ENCODE measurements around the gene BDH2. TPM values are rescaled to one million over a fixed set of nuclear protein-coding genes. Genes with fewer than 3 reads are reported as not detected.

BDH2 gene
- total RNA-seq, 4 donors from 2014 or later = 13.8 to 54.0 (median 31.9) TPM

DNA sequence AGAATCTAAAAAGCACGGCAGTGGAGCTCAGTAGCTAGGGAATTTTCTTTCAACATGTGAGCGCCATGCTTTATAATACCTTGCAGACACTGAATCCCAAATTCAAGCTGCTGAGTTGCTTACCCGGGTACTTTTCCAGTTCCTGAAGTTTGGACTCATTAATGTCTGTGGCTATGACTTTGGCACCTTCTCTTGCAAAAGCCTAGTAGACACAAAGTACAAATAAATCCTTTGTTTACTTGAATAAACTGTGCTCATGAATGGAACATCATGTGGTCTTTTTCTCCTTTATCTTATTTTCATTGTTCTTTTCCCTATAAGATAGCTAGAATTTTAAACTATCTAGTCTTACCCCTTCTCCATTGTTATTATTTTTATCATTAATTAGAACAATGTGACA is 4.6 kb downstream of the BDH2 start:
- WGBS, 2 donors (ENCODE audit: low coverage in 1 of 2) = 71 to 82% methylated on average over 3 of the region's 3 CpGs
- intact Hi-C loops (cut with DNase I; ENCODE audit: low total_unique reads) = loop anchor here (10.0 kb wide), 1 partner anchor 470 kb away; no protein-coding TSS in a partner anchor
- peaks cover 6 to 29% (median 14%) of the 10 kb centered on the region in 4 donors for H3K4me1 ChIP-seq

DNA sequence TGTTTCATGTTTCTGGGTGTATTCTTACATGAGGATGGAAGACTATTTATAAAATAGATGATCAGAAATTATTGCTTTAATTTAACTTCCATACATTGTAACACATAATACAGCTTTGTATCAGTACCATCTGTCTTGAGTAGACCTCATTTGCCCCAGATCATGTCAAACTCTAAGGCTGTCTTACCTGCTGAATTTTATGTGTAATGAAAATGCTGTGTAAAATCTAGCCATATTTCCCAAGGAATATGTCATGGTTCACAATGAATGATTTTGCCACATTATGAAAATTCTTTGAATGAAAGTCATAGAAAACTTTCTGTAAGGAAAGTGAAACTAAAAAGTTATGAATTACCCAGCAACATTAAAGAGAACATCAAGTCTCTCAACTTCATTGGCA is 7.4 kb downstream of the BDH2 start:
- Histone ChIP-seq H3K27me3 (no peaks in the 10 kb centered on the region), H3K27ac (no peak overlapping the region), H3K9me3 (no peaks in the 10 kb centered on the region), H3K36me3 (peaks cover 0 to 26% (median 7%) of the 10 kb centered on the region in 4 donors), H3K4me1 (peaks cover 0 to 6% (median 0%) of the 10 kb centered on the region in 4 donors), H3K4me3 (no peak overlapping the region)
- no peak for DNase-seq
- in situ Hi-C loops (cut with MboI; ENCODE audit: low pct_ligation_motif_present in 1 of 4, low pct_unique_long_range_greater_than_20kb in 1 of 4, low sequenced_read_pairs in 3 of 4) = no loop called here
- TF ChIP-seq POLR2AphosphoS5 (IDR thresholded peaks at IDR 0.05) (no peak), EP300 (IDR thresholded peaks at IDR 0.05; ENCODE audit: low read depth) (no peak), POLR2A (IDR thresholded peaks at IDR 0.05) (no peak)
- TF ChIP-seq, protein P1, sequence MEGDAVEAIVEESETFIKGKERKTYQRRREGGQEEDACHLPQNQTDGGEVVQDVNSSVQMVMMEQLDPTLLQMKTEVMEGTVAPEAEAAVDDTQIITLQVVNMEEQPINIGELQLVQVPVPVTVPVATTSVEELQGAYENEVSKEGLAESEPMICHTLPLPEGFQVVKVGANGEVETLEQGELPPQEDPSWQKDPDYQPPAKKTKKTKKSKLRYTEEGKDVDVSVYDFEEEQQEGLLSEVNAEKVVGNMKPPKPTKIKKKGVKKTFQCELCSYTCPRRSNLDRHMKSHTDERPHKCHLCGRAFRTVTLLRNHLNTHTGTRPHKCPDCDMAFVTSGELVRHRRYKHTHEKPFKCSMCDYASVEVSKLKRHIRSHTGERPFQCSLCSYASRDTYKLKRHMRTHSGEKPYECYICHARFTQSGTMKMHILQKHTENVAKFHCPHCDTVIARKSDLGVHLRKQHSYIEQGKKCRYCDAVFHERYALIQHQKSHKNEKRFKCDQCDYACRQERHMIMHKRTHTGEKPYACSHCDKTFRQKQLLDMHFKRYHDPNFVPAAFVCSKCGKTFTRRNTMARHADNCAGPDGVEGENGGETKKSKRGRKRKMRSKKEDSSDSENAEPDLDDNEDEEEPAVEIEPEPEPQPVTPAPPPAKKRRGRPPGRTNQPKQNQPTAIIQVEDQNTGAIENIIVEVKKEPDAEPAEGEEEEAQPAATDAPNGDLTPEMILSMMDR (IDR thresholded peaks at IDR 0.05) = no peak
- intact Hi-C loops (cut with DNase I; ENCODE audit: low total_unique reads) = loop anchor here (10.0 kb wide), 1 partner anchor 467 kb away; no protein-coding TSS in a partner anchor

More for the DNA sequence above, 4.6 kb downstream of the BDH2 start:
- DNase-seq = no peak
- Histone ChIP-seq H3K9me3 (no peaks in the 10 kb centered on the region), H3K36me3 (peaks cover 0 to 9% (median 4%) of the 10 kb centered on the region in 4 donors), H3K4me3 (no peak overlapping the region), H3K27ac (no peak overlapping the region), H3K27me3 (no peaks in the 10 kb centered on the region)
- in situ Hi-C loops (cut with MboI; ENCODE audit: low pct_ligation_motif_present in 1 of 4, low pct_unique_long_range_greater_than_20kb in 1 of 4, low sequenced_read_pairs in 3 of 4) = no loop called here
- TF ChIP-seq POLR2AphosphoS5 (IDR thresholded peaks at IDR 0.05) = no peak
- TF ChIP-seq EP300 (IDR thresholded peaks at IDR 0.05; ENCODE audit: low read depth) = no peak
- TF ChIP-seq, protein P1 (IDR thresholded peaks at IDR 0.05) = no peak

DNA sequence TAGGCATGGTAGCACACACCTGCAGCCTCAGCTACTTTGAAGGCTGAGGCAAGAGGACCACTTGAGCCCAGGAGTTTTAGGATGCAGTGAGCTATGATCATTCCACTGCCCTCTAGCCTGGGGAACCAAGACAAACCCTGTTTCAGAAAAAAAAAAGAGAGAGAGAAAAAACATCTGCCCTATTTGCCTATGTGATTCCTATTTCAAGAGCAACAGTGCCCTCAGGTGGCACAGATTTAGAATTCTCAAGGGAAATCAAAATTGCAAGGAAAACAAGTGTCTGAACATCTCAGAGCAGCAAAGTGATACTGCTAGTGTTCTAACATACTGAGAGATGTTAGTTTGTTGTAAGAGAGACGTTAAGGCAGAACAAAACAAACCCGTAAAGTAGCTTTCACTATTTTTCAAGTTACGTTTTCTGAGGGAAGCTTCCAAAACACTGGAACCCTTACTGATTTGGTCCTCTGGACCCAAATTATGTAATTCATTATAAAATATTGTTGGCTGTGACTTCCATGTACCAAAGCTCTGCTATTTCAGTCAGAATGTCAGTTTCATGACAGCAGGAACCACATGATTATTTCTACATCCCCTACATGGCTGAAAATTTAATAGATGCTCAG is 7.9 kb downstream of the BDH2 start:
- H3K9me3 ChIP-seq = no peaks in the 10 kb centered on the region
- in situ Hi-C loops (cut with MboI; ENCODE audit: low pct_ligation_motif_present in 1 of 4, low pct_unique_long_range_greater_than_20kb in 1 of 4, low sequenced_read_pairs in 3 of 4) = no loop called here
- H3K4me3 ChIP-seq = no peak overlapping the region
- DNase-seq = peak; percentile 15
- peaks cover 0 to 4% (median 0%) of the 10 kb centered on the region in 4 donors for H3K4me1 ChIP-seq
- TF ChIP-seq EP300 (IDR thresholded peaks at IDR 0.05; ENCODE audit: low read depth) (no peak), POLR2AphosphoS5 (IDR thresholded peaks at IDR 0.05) (no peak), POLR2A (IDR thresholded peaks at IDR 0.05) (no peak)
- TF ChIP-seq, protein P1 (IDR thresholded peaks at IDR 0.05) = peak; percentile 42 to 56 (median 51)
- intact Hi-C loops (cut with DNase I; ENCODE audit: low total_unique reads) = loop anchor here (10.0 kb wide), 1 partner anchor 467 kb away; no protein-coding TSS in a partner anchor
- H3K36me3 ChIP-seq = peaks cover 0 to 29% (median 9%) of the 10 kb centered on the region in 4 donors
- no peak overlapping the region for H3K27ac ChIP-seq
- H3K27me3 ChIP-seq = no peaks in the 10 kb centered on the region
- 49 to 54% methylated on average over 3 of the region's 3 CpGs for WGBS, 2 donors (ENCODE audit: low coverage in 1 of 2)

DNA sequence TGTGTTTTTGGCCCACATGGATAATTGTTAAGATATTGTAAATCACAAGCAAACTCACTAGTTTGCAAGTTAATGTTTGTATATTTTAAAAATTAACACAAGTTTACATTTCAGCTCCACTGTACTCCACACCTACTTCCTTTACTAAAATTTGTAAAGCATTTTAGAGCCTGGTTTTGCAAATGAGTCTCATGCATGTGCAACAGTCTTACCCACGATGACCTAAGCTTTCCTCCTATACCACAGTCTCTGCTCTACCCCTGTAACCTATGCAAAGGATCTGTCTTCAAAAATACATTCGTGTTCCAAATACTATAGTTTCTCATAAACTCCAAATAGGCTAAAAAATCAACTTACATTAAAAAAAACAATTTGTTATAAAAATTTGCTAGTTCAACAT is 10.2 kb downstream of the BDH2 start:
- Histone ChIP-seq H3K27ac (no peak overlapping the region), H3K27me3 (no peaks in the 10 kb centered on the region), H3K4me3 (no peak overlapping the region), H3K36me3 (peaks cover 0 to 30% (median 13%) of the 10 kb centered on the region in 4 donors), H3K4me1 (peaks cover 0 to 4% (median 0%) of the 10 kb centered on the region in 4 donors), H3K9me3 (no peaks in the 10 kb centered on the region)
- intact Hi-C loops (cut with DNase I; ENCODE audit: low total_unique reads) (no loop called here), in situ Hi-C loops (cut with MboI; ENCODE audit: low pct_ligation_motif_present in 1 of 4, low pct_unique_long_range_greater_than_20kb in 1 of 4, low sequenced_read_pairs in 3 of 4) (loop anchor here in 1 of 4 donors (10.0 kb wide), 1 partner anchor 465 kb away; no protein-coding TSS in a partner anchor)
- no peak for DNase-seq
- TF ChIP-seq EP300 (IDR thresholded peaks at IDR 0.05; ENCODE audit: low read depth) (no peak), POLR2A (IDR thresholded peaks at IDR 0.05) (no peak), POLR2AphosphoS5 (IDR thresholded peaks at IDR 0.05) (no peak)
- TF ChIP-seq, protein P1 (IDR thresholded peaks at IDR 0.05) = no peak
- WGBS, 2 donors (ENCODE audit: low coverage in 1 of 2) = 68 to 69% methylated on average over 2 of the region's 2 CpGs

Data from transverse colon (tissue), 4 donors.